Measurements from ENCODE around the gene PALLD.
"Not testable (repeated sequence)": the region's sequence is repeated elsewhere in the genome, so short reads cannot be mapped to it uniquely, and the experiment has no call there.

Gene PALLD

GRCh38 chr4:168790898-168791297 lies 294.0 kb downstream of the PALLD start:
- no peak for DNase-seq (ENCODE audit: low read depth in 3 of 3, low spot score in 1 of 3)

- no peak for DNase-seq (ENCODE audit: low read depth in 3 of 3, low spot score in 1 of 3)
These were observed 294.5 kb downstream of the PALLD start for GRCh38 chr4:168791376-168791775.

GRCh38 chr4:168793542-168793941 lies 296.7 kb downstream of the PALLD start:
- DNase-seq (ENCODE audit: low read depth in 3 of 3, low spot score in 1 of 3) = no peak

GRCh38 chr4:168794092-168794707 lies 297.3 kb downstream of the PALLD start:
- no peak for DNase-seq (ENCODE audit: low read depth in 3 of 3, low spot score in 1 of 3)

GRCh38 chr4:168794881-168795280 lies 298.0 kb downstream of the PALLD start:
- DNase-seq (ENCODE audit: low read depth in 3 of 3, low spot score in 1 of 3) = no peak

GRCh38 chr4:168795346-168795745 lies 298.5 kb downstream of the PALLD start:
- no peak for DNase-seq (ENCODE audit: low read depth in 3 of 3, low spot score in 1 of 3)

GRCh38 chr4:168796362-168797106 lies 299.7 kb downstream of the PALLD start:
- DNase-seq (ENCODE audit: low read depth in 3 of 3, low spot score in 1 of 3) = no peak

- DNase-seq (ENCODE audit: low read depth in 3 of 3, low spot score in 1 of 3) = no peak
These were observed 300.3 kb downstream of the PALLD start for GRCh38 chr4:168797194-168797593.

GRCh38 chr4:168797738-168798375 lies 301.0 kb downstream of the PALLD start:
- DNase-seq (ENCODE audit: low read depth in 3 of 3, low spot score in 1 of 3) = no peak

- no peak for DNase-seq (ENCODE audit: low read depth in 3 of 3, low spot score in 1 of 3)
These were observed 304.1 kb downstream of the PALLD start for GRCh38 chr4:168800926-168801325.

- DNase-seq (ENCODE audit: low read depth in 3 of 3, low spot score in 1 of 3) = no peak
These were observed 305.4 kb downstream of the PALLD start for GRCh38 chr4:168802222-168802621.

- not testable (repeated sequence) for DNase-seq (ENCODE audit: low read depth in 3 of 3, low spot score in 1 of 3)
These were observed 306.2 kb downstream of the PALLD start for GRCh38 chr4:168803052-168803451.

GRCh38 chr4:168803732-168804131 lies 306.9 kb downstream of the PALLD start:
- DNase-seq (ENCODE audit: low read depth in 3 of 3, low spot score in 1 of 3) = no peak

GRCh38 chr4:168804146-168804545 lies 307.3 kb downstream of the PALLD start:
- DNase-seq (ENCODE audit: low read depth in 3 of 3, low spot score in 1 of 3) = no peak

GRCh38 chr4:168805341-168805740 lies 308.5 kb downstream of the PALLD start:
- no peak for DNase-seq (ENCODE audit: low read depth in 3 of 3, low spot score in 1 of 3)

GRCh38 chr4:168806247-168806646 lies 309.4 kb downstream of the PALLD start:
- not testable (repeated sequence) for DNase-seq (ENCODE audit: low read depth in 3 of 3, low spot score in 1 of 3)

GRCh38 chr4:168811207-168811606 lies 314.4 kb downstream of the PALLD start:
- no peak for DNase-seq (ENCODE audit: low read depth in 3 of 3, low spot score in 1 of 3)

- no peak for DNase-seq (ENCODE audit: low read depth in 3 of 3, low spot score in 1 of 3)
These were observed 315.2 kb downstream of the PALLD start for GRCh38 chr4:168811786-168812651.

GRCh38 chr4:168812806-168813205 lies 316.0 kb downstream of the PALLD start:
- no peak for DNase-seq (ENCODE audit: low read depth in 3 of 3, low spot score in 1 of 3)

GRCh38 chr4:168813890-168814289 lies 317.0 kb downstream of the PALLD start:
- no peak for DNase-seq (ENCODE audit: low read depth in 3 of 3, low spot score in 1 of 3)
